Testis (tissue), 2 donors: ENCODE results near the gene EDNRA.

Experiments used
- CTCF ChIP-seq, 3 experiments: fragments of 450-650 bp in 2 of 3; fragments of 200-600 bp in 1 of 3; sonication (generic) in 1 of 3; IDR thresholded peaks; one replicate each; pipeline ENCODE4 v1.5.1; 2016 to 2019; ENCODE audit warnings: antibody characterized with exemption in 3 of 3, mild to moderate bottlenecking in 2 of 3, moderate library complexity in 1 of 3
- POLR2A ChIP-seq: fragments of 450-650 bp; IDR thresholded peaks from one replicate; pipeline ENCODE4 v1.6.1; 2017; ENCODE audit warnings: antibody characterized with exemption, mild to moderate bottlenecking, moderate library complexity

GRCh38 chr4:147571036-147571770 is 90.3 kb downstream of the EDNRA start:
- TF ChIP-seq POLR2A (no peak), CTCF (IDR thresholded peaks at IDR 0.05) (no peak)
